Hepatocyte (in vitro differentiated cells): ENCODE measurements around the gene KL.

Source experiments
- EZH2 ChIP-seq: fragments of 200-600 bp; sonication (generic); IDR thresholded peaks from 2 replicates; pipeline ENCODE4 v1.6.1; 2016; ENCODE audit warnings: antibody characterized with exemption, mild to moderate bottlenecking, borderline replicate concordance
- EZH2phosphoT487 ChIP-seq: fragments of 200-600 bp; sonication (generic); IDR thresholded peaks from one replicate; pipeline ENCODE4 v1.6.1; 2018; ENCODE audit warnings: antibody characterized with exemption, mild to moderate bottlenecking, low read depth, moderate library complexity; ENCODE audit not compliant: unreplicated experiment, severe bottlenecking
- TF ChIP-seq, protein P1 (sequence below): fragments of 200-600 bp; sonication (generic); IDR thresholded peaks from 2 replicates; pipeline ENCODE4 v1.5.1; 2016; ENCODE audit warnings: antibody characterized with exemption, mild to moderate bottlenecking; ENCODE audit not compliant: poor library complexity

DNA sequence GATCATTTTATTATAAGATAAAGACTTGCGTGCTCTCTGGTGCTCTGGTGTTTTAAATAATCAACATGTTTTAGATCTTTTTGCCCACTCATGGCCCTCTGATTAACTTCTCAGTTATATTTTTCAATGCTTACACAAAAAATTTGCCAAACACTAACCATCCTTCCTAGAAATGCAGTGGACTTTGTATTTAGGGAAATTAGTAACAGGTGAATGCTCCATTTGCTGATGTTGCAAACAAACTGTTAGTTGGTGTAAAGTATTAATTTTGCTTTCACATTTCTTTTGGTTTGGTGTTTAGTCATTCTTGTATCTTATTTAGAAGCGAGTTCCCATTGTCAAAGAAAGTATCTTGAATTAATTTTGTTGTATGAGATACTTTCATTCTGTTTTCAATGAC lies 2.7 kb downstream of the KL start:
- TF ChIP-seq, protein P1, sequence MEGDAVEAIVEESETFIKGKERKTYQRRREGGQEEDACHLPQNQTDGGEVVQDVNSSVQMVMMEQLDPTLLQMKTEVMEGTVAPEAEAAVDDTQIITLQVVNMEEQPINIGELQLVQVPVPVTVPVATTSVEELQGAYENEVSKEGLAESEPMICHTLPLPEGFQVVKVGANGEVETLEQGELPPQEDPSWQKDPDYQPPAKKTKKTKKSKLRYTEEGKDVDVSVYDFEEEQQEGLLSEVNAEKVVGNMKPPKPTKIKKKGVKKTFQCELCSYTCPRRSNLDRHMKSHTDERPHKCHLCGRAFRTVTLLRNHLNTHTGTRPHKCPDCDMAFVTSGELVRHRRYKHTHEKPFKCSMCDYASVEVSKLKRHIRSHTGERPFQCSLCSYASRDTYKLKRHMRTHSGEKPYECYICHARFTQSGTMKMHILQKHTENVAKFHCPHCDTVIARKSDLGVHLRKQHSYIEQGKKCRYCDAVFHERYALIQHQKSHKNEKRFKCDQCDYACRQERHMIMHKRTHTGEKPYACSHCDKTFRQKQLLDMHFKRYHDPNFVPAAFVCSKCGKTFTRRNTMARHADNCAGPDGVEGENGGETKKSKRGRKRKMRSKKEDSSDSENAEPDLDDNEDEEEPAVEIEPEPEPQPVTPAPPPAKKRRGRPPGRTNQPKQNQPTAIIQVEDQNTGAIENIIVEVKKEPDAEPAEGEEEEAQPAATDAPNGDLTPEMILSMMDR, result no peak
- TF ChIP-seq EZH2 (no peak), EZH2phosphoT487 (no peak)
